VCaP (cell line): ENCODE data around the gene RAPGEF4.

Experiments
- H3K27ac ChIP-seq: fragments of 450-650 bp; 2 replicates; pipeline ENCODE4 v1.5.1; 2017
- TF ChIP-seq, protein P1 (sequence below): fragments of 450-650 bp; conservative IDR thresholded peaks from 2 replicates; pipeline ENCODE4 v1.5.1; 2017; ENCODE audit warnings: mild to moderate bottlenecking, moderate library complexity

RAPGEF4 gene

GRCh38 chr2:172951554-172951953 is 215.9 kb downstream of the RAPGEF4 start:
- no peak overlapping the region for H3K27ac ChIP-seq
- TF ChIP-seq, protein P1, sequence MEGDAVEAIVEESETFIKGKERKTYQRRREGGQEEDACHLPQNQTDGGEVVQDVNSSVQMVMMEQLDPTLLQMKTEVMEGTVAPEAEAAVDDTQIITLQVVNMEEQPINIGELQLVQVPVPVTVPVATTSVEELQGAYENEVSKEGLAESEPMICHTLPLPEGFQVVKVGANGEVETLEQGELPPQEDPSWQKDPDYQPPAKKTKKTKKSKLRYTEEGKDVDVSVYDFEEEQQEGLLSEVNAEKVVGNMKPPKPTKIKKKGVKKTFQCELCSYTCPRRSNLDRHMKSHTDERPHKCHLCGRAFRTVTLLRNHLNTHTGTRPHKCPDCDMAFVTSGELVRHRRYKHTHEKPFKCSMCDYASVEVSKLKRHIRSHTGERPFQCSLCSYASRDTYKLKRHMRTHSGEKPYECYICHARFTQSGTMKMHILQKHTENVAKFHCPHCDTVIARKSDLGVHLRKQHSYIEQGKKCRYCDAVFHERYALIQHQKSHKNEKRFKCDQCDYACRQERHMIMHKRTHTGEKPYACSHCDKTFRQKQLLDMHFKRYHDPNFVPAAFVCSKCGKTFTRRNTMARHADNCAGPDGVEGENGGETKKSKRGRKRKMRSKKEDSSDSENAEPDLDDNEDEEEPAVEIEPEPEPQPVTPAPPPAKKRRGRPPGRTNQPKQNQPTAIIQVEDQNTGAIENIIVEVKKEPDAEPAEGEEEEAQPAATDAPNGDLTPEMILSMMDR = no peak

DNA sequence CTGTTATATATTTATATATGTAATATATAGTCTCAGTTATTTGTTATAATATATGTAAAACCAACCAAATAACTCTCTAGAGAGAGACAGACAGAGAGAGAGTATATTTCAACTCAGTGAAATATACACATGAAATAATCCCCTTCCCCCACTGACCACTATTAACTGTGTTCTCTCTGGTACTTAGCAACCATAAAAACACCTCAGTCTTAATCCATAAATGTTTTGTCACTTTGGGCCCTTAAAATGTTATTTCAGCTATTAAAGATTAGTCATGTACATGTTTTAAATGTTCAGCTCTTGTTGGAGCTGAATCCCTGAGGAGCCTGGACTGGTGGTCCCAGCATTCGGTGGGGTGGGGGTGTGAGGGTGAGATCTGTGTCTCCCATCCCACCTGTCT is 217.8 kb downstream of the RAPGEF4 start:
- no peak overlapping the region for H3K27ac ChIP-seq
- TF ChIP-seq, protein P1 = no peak

DNA sequence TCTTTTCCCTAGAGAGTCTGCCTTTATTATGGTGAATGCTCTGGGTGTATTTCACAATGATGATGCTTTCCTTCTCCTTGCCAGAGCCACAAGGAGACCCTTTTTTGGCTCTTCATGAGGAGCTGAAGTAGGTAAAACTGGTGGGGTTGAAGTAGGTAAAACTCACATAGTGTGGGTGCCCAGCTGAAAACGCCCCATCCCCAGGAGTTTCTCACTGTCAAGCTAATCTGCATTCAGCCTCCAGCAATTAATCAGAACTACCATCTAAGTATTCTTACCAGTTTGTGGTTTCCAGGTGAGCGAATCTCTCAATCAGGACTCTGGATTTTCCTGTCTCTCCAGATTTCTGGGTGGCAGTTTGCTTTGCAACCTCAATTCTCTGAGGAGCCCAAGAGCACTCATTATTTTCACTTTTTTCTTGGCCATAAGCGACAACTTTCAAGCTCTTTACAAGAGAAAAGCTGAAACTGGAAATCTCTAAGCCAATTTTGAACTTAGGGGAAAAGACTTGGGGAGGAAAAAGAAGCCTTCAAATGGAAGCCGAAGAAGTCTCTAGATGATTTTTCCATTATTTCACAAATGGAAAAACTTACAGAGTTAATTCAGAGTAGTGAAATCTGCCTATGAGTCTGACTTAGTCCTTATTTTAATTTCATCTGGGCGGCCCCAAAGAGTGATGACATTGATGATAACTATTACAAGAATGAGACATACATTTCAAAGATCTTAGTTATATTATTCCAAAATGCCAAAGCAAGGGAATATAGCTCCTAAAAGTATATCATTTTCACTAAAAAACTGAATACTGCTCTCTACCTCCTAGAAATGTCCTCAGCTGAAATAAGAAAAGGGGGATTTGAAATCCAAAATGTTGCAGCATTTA is 218.6 kb downstream of the RAPGEF4 start:
- TF ChIP-seq, protein P1 = no peak
- no peak overlapping the region for H3K27ac ChIP-seq

GRCh38 chr2:172955587-172955986 is 219.9 kb downstream of the RAPGEF4 start:
- TF ChIP-seq, protein P1 = no peak
- no peak overlapping the region for H3K27ac ChIP-seq

DNA sequence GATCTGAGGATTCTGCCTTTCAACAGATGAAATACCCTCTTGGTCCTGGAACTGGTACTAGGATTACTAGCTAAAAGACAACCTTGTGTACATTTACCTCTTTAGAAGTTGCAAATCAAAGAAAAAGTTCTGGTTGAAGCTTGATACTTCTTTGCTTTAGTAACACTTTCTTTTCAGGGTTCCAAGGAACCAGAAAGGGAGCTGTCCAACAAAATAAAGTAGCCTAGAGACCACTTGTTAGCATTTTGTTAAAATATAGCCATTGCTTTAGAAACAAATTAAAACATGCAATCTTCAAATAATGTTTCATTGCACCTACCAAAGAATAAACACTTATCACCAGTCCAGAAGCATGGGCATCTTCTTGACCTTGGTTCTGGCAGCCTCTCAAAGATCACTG is 222.1 kb downstream of the RAPGEF4 start:
- TF ChIP-seq, protein P1 = no peak
- H3K27ac ChIP-seq = no peak overlapping the region

DNA sequence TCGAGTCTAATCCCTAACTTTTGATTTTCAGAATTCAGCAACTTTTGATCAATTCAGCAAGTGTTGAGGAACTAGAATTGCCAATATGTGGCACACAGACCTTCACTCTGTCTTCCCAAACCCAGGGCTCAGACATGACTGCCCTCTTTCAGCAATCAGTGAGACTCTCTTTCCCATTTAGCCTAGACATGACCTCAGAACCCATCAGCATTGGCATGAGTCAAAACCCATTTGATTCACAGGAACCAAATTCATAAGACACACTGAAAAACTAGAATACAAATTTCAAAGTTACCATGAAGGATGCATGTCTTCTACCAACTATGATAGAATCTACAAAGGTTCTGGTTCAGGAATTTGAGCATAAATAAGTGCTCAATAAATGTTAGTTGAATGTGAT is 226.4 kb downstream of the RAPGEF4 start:
- no peak overlapping the region for H3K27ac ChIP-seq
- TF ChIP-seq, protein P1 = no peak

DNA sequence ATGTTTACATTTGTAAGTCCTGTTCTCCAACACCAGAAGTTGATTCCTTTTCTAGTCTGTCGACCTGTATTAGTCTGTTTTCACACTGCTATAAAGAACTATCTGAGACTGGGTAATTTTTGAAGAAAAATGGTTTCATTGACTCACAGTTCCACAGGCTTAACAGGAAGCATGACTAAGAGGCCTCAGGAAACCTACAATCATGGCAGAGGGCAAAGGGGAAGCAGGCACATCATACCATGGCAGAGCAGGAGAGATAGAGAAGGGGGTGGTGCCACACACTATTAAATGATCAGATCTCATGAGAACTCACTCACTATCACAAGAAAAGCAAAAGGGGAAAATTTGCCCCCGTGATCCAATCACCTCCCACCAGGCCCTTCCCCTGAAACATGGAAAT is 227.2 kb downstream of the RAPGEF4 start:
- TF ChIP-seq, protein P1 = no peak
- H3K27ac ChIP-seq = no peak overlapping the region
